GM12872 (cell line): ENCODE data around the gene GRIP2.

Experiments used
- TF ChIP-seq, protein P1 (sequence below): IDR thresholded peaks from 3 replicates; pipeline ENCODE4 v1.5.1; 2011; ENCODE audit warnings: low read depth, mild to moderate bottlenecking, low read length, moderate library complexity; ENCODE audit not compliant: insufficient read depth

Gene GRIP2

DNA sequence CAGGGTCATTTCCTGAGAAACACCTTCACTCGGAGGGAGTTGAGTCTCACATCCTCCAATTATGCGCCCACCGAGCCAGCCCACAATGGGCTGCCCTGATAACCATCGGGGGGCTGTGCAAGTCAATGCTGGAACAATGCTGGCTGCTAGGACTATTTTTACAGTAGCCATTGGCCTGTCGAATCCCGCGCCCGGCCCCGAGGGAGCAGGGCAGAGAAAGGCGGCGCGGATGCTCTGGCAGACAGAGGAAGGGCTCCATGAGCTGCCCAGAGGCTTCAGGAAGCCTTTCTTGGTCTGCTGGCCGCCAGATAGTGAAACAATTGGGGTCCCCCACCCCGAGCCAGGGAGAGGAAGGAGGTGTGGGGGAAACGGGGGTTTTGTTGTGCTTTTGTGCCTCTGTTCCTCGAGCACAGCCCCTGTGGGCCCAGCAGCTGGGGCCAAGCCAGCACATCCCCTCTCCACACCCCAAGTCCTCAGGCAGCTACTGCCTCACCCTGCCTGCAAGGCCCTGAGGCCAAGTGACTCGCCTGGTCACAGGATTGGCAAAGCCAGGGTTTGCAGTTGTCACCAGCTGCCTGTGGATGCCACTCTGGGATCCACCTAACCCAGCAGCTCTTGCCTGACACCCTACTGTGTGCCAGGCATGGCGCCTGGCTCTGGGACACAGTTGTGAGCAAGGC is 98.8 kb downstream of the GRIP2 start:
- TF ChIP-seq, protein P1, sequence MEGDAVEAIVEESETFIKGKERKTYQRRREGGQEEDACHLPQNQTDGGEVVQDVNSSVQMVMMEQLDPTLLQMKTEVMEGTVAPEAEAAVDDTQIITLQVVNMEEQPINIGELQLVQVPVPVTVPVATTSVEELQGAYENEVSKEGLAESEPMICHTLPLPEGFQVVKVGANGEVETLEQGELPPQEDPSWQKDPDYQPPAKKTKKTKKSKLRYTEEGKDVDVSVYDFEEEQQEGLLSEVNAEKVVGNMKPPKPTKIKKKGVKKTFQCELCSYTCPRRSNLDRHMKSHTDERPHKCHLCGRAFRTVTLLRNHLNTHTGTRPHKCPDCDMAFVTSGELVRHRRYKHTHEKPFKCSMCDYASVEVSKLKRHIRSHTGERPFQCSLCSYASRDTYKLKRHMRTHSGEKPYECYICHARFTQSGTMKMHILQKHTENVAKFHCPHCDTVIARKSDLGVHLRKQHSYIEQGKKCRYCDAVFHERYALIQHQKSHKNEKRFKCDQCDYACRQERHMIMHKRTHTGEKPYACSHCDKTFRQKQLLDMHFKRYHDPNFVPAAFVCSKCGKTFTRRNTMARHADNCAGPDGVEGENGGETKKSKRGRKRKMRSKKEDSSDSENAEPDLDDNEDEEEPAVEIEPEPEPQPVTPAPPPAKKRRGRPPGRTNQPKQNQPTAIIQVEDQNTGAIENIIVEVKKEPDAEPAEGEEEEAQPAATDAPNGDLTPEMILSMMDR: no peak

DNA sequence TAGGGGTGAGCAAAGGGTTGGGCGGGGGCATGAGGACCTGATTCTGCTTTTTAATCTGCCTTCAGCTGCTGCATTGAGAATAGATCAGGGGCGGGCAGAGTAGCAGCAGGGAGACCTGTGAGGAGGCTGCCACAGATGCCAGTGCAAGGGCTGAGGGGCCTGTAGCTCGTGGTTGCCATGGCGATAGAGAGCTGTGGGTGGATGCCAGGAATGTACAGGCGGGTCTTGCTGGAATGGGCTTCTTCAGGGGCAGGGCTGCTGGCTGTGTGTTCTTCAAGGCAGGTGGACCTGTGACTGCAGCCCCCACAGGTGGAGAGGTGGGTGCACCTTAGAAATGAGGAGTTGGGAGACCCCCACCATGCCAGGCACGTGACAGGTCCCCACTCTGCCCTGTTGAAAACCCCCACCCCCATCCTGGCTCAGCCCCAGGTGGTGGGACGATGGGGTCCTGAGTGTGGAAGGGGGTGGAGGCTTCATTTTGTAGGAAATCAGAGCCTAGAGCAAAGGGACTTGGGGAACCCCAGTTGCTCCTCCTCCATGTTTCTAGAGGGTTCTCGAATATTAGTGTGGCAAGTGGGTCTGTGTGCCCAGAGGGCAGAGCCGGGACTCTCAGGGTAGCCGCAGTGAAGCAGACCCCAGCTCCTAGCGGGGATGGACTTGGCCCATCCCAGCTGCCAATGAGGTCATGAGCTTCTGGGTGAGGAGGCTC is 99.5 kb downstream of the GRIP2 start:
- TF ChIP-seq, protein P1: no peak

DNA sequence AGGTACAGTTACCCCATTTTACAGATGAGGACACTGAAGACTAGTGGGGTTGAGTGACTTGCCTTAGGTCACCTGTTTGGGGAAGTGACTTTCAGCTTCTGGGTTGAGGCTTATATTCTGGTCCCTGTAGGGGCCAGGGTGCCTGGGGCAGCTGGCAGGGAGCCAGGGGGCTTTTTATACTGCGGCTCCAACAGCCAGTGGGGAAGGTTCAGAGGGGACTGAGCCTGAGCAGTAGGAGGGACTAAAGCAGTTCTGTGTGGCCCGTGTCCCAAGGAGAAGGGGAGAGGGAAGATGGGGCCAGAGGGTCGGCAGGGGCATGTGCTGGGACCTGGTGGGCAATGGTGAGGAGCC is 100.0 kb downstream of the GRIP2 start:
- TF ChIP-seq, protein P1: no peak

DNA sequence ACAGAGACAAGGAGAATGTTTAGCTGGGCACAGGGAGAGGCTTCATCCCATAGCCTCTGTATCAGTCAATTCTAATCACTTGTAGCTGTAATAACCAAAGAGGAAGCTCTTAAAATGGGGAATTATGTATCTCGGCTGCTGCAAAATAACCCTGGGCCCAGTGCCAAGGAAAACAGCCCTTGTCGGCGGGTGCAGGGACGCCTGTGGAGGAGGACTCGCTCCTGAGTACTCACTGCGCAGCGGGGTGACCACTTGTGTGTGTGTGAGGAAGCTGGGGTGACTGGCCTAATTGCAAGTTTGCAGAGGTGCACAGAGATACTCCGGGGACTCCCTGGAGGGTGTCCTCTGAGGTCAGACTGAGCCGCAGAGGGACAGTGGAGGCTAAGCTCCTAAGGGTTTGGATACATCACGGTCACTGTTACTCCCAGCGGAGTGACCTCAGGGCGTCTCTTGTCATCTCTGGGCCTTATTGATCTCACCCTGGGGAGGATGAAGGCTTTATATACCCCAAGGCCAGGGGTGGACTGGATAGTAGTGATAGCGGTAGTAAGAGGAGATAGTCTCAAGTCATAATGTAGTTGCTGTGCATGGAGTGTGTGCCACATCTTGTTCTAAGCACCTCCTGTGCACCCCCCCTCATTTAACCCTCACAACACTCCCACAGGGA is 100.5 kb downstream of the GRIP2 start:
- TF ChIP-seq, protein P1: no peak
